Measurements from ENCODE around the gene FAM107B. TPM values are rescaled to one million over a fixed set of nuclear protein-coding genes. Genes with fewer than 3 reads are reported as not detected.
"Not testable (repeated sequence)": the region's sequence is repeated elsewhere in the genome, so short reads cannot be mapped to it uniquely, and the experiment has no call there.

Gene FAM107B
- polyA plus RNA-seq, 2 donors, result 9.0 to 24.2 TPM

- H3K36me3 ChIP-seq (ENCODE audit: control insufficient read depth in 2 of 2, insufficient read depth in 2 of 2, low read length in 1 of 2), result peaks cover 0 to 1% of the 10 kb centered on the region in 2 donors
- H3K27ac ChIP-seq (ENCODE audit: low read depth in 2 of 2, low read length in 1 of 2), result no peak overlapping the region
- H3K4me3 ChIP-seq (ENCODE audit: low read depth in 1 of 2, low read length in 2 of 2), result no peak overlapping the region
- peaks cover 0 to 4% of the 10 kb centered on the region in 2 donors for H3K4me1 ChIP-seq (ENCODE audit: control insufficient read depth in 2 of 2, insufficient read depth in 2 of 2, low read length in 1 of 2)
- 89 to 96% methylated on average over 8 of the region's 8 CpGs for WGBS, 2 donors
- H3K9me3 ChIP-seq (ENCODE audit: control insufficient read depth in 2 of 2, insufficient read depth in 1 of 2, low read depth in 1 of 2, low read length in 1 of 2), result no peaks in the 10 kb centered on the region
- no peaks in the 10 kb centered on the region for H3K27me3 ChIP-seq (ENCODE audit: control insufficient read depth in 1 of 2, insufficient read depth in 2 of 2, low read length in 2 of 2)
Observed at GRCh38 chr10:14594878-14595525, 179.7 kb downstream of the FAM107B start.

GRCh38 chr10:14593806-14594205 is 180.9 kb downstream of the FAM107B start:
- WGBS, 2 donors, result 81 to 89% methylated on average over 3 of the region's 3 CpGs
- Histone ChIP-seq H3K4me3 (ENCODE audit: low read depth in 1 of 2, low read length in 2 of 2) (no peak overlapping the region), H3K36me3 (ENCODE audit: control insufficient read depth in 2 of 2, insufficient read depth in 2 of 2, low read length in 1 of 2) (no peaks in the 10 kb centered on the region), H3K4me1 (ENCODE audit: control insufficient read depth in 2 of 2, insufficient read depth in 2 of 2, low read length in 1 of 2) (peaks cover 0 to 4% of the 10 kb centered on the region in 2 donors), H3K27me3 (ENCODE audit: control insufficient read depth in 1 of 2, insufficient read depth in 2 of 2, low read length in 2 of 2) (no peaks in the 10 kb centered on the region), H3K27ac (ENCODE audit: low read depth in 2 of 2, low read length in 1 of 2) (no peak overlapping the region), H3K9me3 (ENCODE audit: control insufficient read depth in 2 of 2, insufficient read depth in 1 of 2, low read depth in 1 of 2, low read length in 1 of 2) (no peaks in the 10 kb centered on the region)

GRCh38 chr10:14592566-14592965 is 182.1 kb downstream of the FAM107B start:
- Histone ChIP-seq H3K27me3 (ENCODE audit: control insufficient read depth in 1 of 2, insufficient read depth in 2 of 2, low read length in 2 of 2) (no peaks in the 10 kb centered on the region), H3K4me1 (ENCODE audit: control insufficient read depth in 2 of 2, insufficient read depth in 2 of 2, low read length in 1 of 2) (peaks cover 2 to 4% of the 10 kb centered on the region in 2 donors), H3K9me3 (ENCODE audit: control insufficient read depth in 2 of 2, insufficient read depth in 1 of 2, low read depth in 1 of 2, low read length in 1 of 2) (no peaks in the 10 kb centered on the region), H3K36me3 (ENCODE audit: control insufficient read depth in 2 of 2, insufficient read depth in 2 of 2, low read length in 1 of 2) (no peaks in the 10 kb centered on the region), H3K27ac (ENCODE audit: low read depth in 2 of 2, low read length in 1 of 2) (no peak overlapping the region), H3K4me3 (ENCODE audit: low read depth in 1 of 2, low read length in 2 of 2) (no peak overlapping the region)
- WGBS, 2 donors, result 75% methylated on average over 6 of the region's 6 CpGs

- Histone ChIP-seq H3K27me3 (ENCODE audit: control insufficient read depth in 1 of 2, insufficient read depth in 2 of 2, low read length in 2 of 2) (no peaks in the 10 kb centered on the region), H3K4me1 (ENCODE audit: control insufficient read depth in 2 of 2, insufficient read depth in 2 of 2, low read length in 1 of 2) (peaks cover 2 to 4% of the 10 kb centered on the region in 2 donors), H3K4me3 (ENCODE audit: low read depth in 1 of 2, low read length in 2 of 2) (no peak overlapping the region), H3K36me3 (ENCODE audit: control insufficient read depth in 2 of 2, insufficient read depth in 2 of 2, low read length in 1 of 2) (no peaks in the 10 kb centered on the region), H3K27ac (ENCODE audit: low read depth in 2 of 2, low read length in 1 of 2) (no peak overlapping the region), H3K9me3 (ENCODE audit: control insufficient read depth in 2 of 2, insufficient read depth in 1 of 2, low read depth in 1 of 2, low read length in 1 of 2) (no peaks in the 10 kb centered on the region)
- 56 to 71% methylated on average over 5 of the region's 5 CpGs for WGBS, 2 donors
Observed at GRCh38 chr10:14592026-14592425, 182.7 kb downstream of the FAM107B start.

- 86 to 88% methylated on average over 6 of the region's 6 CpGs for WGBS, 2 donors
- H3K4me3 ChIP-seq (ENCODE audit: low read depth in 1 of 2, low read length in 2 of 2); H3K36me3 ChIP-seq (ENCODE audit: control insufficient read depth in 2 of 2, insufficient read depth in 2 of 2, low read length in 1 of 2); H3K27ac ChIP-seq (ENCODE audit: low read depth in 2 of 2, low read length in 1 of 2); H3K9me3 ChIP-seq (ENCODE audit: control insufficient read depth in 2 of 2, insufficient read depth in 1 of 2, low read depth in 1 of 2, low read length in 1 of 2); H3K27me3 ChIP-seq (ENCODE audit: control insufficient read depth in 1 of 2, insufficient read depth in 2 of 2, low read length in 2 of 2); H3K4me1 ChIP-seq (ENCODE audit: control insufficient read depth in 2 of 2, insufficient read depth in 2 of 2, low read length in 1 of 2): not testable (repeated sequence)
Observed at GRCh38 chr10:14588938-14589294, 185.8 kb downstream of the FAM107B start.

- Histone ChIP-seq H3K4me3 (ENCODE audit: low read depth in 1 of 2, low read length in 2 of 2) (no peak overlapping the region), H3K27ac (ENCODE audit: low read depth in 2 of 2, low read length in 1 of 2) (peak overlapping the region; percentile 65 to 78), H3K4me1 (ENCODE audit: control insufficient read depth in 2 of 2, insufficient read depth in 2 of 2, low read length in 1 of 2) (peaks cover 2% of the 10 kb centered on the region in 2 donors), H3K9me3 (ENCODE audit: control insufficient read depth in 2 of 2, insufficient read depth in 1 of 2, low read depth in 1 of 2, low read length in 1 of 2) (no peaks in the 10 kb centered on the region), H3K27me3 (ENCODE audit: control insufficient read depth in 1 of 2, insufficient read depth in 2 of 2, low read length in 2 of 2) (no peaks in the 10 kb centered on the region), H3K36me3 (ENCODE audit: control insufficient read depth in 2 of 2, insufficient read depth in 2 of 2, low read length in 1 of 2) (peaks cover 0 to 2% of the 10 kb centered on the region in 2 donors)
- 58 to 66% methylated on average over 13 of the region's 13 CpGs for WGBS, 2 donors
Observed at GRCh38 chr10:14588084-14588937, 186.4 kb downstream of the FAM107B start.

- Histone ChIP-seq H3K27me3 (ENCODE audit: control insufficient read depth in 1 of 2, insufficient read depth in 2 of 2, low read length in 2 of 2) (no peaks in the 10 kb centered on the region), H3K9me3 (ENCODE audit: control insufficient read depth in 2 of 2, insufficient read depth in 1 of 2, low read depth in 1 of 2, low read length in 1 of 2) (no peaks in the 10 kb centered on the region), H3K4me3 (ENCODE audit: low read depth in 1 of 2, low read length in 2 of 2) (no peak overlapping the region), H3K36me3 (ENCODE audit: control insufficient read depth in 2 of 2, insufficient read depth in 2 of 2, low read length in 1 of 2) (peaks cover 0 to 2% of the 10 kb centered on the region in 2 donors), H3K27ac (ENCODE audit: low read depth in 2 of 2, low read length in 1 of 2) (no peak overlapping the region), H3K4me1 (ENCODE audit: control insufficient read depth in 2 of 2, insufficient read depth in 2 of 2, low read length in 1 of 2) (peaks cover under 1 to 2% of the 10 kb centered on the region in 2 donors)
- 56 to 59% methylated on average over 6 of the region's 6 CpGs for WGBS, 2 donors
Observed at GRCh38 chr10:14587540-14588083, 187.1 kb downstream of the FAM107B start.

- Histone ChIP-seq H3K36me3 (ENCODE audit: control insufficient read depth in 2 of 2, insufficient read depth in 2 of 2, low read length in 1 of 2) (peaks cover 0 to 2% of the 10 kb centered on the region in 2 donors), H3K27me3 (ENCODE audit: control insufficient read depth in 1 of 2, insufficient read depth in 2 of 2, low read length in 2 of 2) (no peaks in the 10 kb centered on the region), H3K4me1 (ENCODE audit: control insufficient read depth in 2 of 2, insufficient read depth in 2 of 2, low read length in 1 of 2) (peaks cover 0 to 2% of the 10 kb centered on the region in 2 donors), H3K9me3 (ENCODE audit: control insufficient read depth in 2 of 2, insufficient read depth in 1 of 2, low read depth in 1 of 2, low read length in 1 of 2) (no peaks in the 10 kb centered on the region), H3K4me3 (ENCODE audit: low read depth in 1 of 2, low read length in 2 of 2) (no peak overlapping the region), H3K27ac (ENCODE audit: low read depth in 2 of 2, low read length in 1 of 2) (no peak overlapping the region)
- WGBS, 2 donors, result 75 to 84% methylated on average over 6 of the region's 6 CpGs
Observed at GRCh38 chr10:14586901-14587300, 187.8 kb downstream of the FAM107B start.

- Histone ChIP-seq H3K27ac (ENCODE audit: low read depth in 2 of 2, low read length in 1 of 2) (no peak overlapping the region), H3K4me1 (ENCODE audit: control insufficient read depth in 2 of 2, insufficient read depth in 2 of 2, low read length in 1 of 2) (peaks cover 0 to 2% of the 10 kb centered on the region in 2 donors), H3K27me3 (ENCODE audit: control insufficient read depth in 1 of 2, insufficient read depth in 2 of 2, low read length in 2 of 2) (no peaks in the 10 kb centered on the region), H3K36me3 (ENCODE audit: control insufficient read depth in 2 of 2, insufficient read depth in 2 of 2, low read length in 1 of 2) (peaks cover 0 to 2% of the 10 kb centered on the region in 2 donors), H3K4me3 (ENCODE audit: low read depth in 1 of 2, low read length in 2 of 2) (no peak overlapping the region), H3K9me3 (ENCODE audit: control insufficient read depth in 2 of 2, insufficient read depth in 1 of 2, low read depth in 1 of 2, low read length in 1 of 2) (no peaks in the 10 kb centered on the region)
- WGBS, 2 donors, result 73 to 83% methylated on average over 15 of the region's 15 CpGs
Observed at GRCh38 chr10:14585287-14586193, 189.2 kb downstream of the FAM107B start.
